ENCODE data around the gene ANKRD18A. TPM values are rescaled to one million over a fixed set of nuclear protein-coding genes. Genes with fewer than 3 reads are reported as not detected.

The ANKRD18A gene
- total RNA-seq, 1 donor from 2014 or later, result not detected

GRCh38 chr9:38529317-38529716 lies 91.1 kb downstream of the ANKRD18A start:
- Histone ChIP-seq H3K27ac (no peak overlapping the region), H3K4me1 (no peaks in the 10 kb centered on the region), H3K36me3 (no peaks in the 10 kb centered on the region), H3K4me3 (no peak overlapping the region), H3K9me3 (no peaks in the 10 kb centered on the region), H3K27me3 (no peaks in the 10 kb centered on the region)
- intact Hi-C loops (cut with DNase I), result no loop called here
- no peak for DNase-seq (ENCODE audit: low spot score in 2 of 2)
- TF ChIP-seq, protein P1, sequence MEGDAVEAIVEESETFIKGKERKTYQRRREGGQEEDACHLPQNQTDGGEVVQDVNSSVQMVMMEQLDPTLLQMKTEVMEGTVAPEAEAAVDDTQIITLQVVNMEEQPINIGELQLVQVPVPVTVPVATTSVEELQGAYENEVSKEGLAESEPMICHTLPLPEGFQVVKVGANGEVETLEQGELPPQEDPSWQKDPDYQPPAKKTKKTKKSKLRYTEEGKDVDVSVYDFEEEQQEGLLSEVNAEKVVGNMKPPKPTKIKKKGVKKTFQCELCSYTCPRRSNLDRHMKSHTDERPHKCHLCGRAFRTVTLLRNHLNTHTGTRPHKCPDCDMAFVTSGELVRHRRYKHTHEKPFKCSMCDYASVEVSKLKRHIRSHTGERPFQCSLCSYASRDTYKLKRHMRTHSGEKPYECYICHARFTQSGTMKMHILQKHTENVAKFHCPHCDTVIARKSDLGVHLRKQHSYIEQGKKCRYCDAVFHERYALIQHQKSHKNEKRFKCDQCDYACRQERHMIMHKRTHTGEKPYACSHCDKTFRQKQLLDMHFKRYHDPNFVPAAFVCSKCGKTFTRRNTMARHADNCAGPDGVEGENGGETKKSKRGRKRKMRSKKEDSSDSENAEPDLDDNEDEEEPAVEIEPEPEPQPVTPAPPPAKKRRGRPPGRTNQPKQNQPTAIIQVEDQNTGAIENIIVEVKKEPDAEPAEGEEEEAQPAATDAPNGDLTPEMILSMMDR (IDR thresholded peaks at IDR 0.05), result no peak

DNA sequence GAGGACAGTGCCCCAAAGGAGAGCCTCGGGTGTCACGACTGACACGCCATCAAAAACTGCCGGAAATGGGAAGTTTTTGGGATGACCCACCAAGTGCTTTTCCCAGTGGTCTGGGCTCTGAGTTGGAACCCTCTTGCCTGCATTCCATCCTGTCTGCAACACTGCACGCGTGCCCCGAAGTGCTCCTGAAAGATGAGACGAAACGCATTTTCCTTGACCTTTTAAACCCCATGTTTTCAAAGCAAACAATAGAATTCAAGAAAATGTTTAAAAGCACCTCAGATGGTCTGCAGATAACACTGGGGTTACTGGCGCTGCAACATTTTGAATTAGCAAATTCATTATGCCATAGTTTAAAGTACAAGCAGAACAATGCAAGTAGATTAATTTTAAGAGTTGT lies 92.9 kb downstream of the ANKRD18A start:
- DNase-seq (ENCODE audit: low spot score in 2 of 2), result no peak
- H3K4me3 ChIP-seq, result no peak overlapping the region
- no peaks in the 10 kb centered on the region for H3K27me3 ChIP-seq
- H3K27ac ChIP-seq, result no peak overlapping the region
- no peaks in the 10 kb centered on the region for H3K36me3 ChIP-seq
- TF ChIP-seq, protein P1 (IDR thresholded peaks at IDR 0.05), result no peak
- no peaks in the 10 kb centered on the region for H3K4me1 ChIP-seq
- H3K9me3 ChIP-seq, result no peaks in the 10 kb centered on the region
- intact Hi-C loops (cut with DNase I), result no loop called here

DNA sequence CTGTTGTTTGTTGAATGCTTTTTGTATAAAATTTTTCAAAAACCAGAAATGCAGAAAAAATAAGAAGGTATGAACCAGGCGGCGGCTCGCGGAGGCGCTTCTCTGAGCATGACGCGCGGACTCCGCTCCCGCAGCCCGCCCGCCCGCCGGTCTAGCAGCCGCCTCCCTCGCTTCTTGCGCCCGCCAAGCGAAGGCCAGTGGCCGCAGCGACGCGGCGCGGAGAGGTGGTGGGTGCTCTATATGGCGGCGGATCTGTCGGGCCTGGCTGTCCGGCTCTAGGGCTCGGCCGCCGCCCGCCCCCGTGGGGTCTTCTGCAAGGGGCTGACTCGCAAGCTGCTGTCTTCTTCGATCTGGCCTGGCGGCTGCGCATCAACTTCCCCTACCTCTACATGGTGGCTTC lies 93.8 kb downstream of the ANKRD18A start:
- H3K4me1 ChIP-seq, result no peaks in the 10 kb centered on the region
- TF ChIP-seq, protein P1 (IDR thresholded peaks at IDR 0.05), result no peak
- H3K36me3 ChIP-seq, result no peaks in the 10 kb centered on the region
- intact Hi-C loops (cut with DNase I), result no loop called here
- no peaks in the 10 kb centered on the region for H3K27me3 ChIP-seq
- H3K27ac ChIP-seq, result no peak overlapping the region
- no peak overlapping the region for H3K4me3 ChIP-seq
- no peaks in the 10 kb centered on the region for H3K9me3 ChIP-seq
- no peak for DNase-seq (ENCODE audit: low spot score in 2 of 2)

- no peaks in the 10 kb centered on the region for H3K27me3 ChIP-seq
- H3K36me3 ChIP-seq, result no peaks in the 10 kb centered on the region
- H3K4me3 ChIP-seq, result no peak overlapping the region
- TF ChIP-seq, protein P1 (IDR thresholded peaks at IDR 0.05), result no peak
- H3K4me1 ChIP-seq, result no peaks in the 10 kb centered on the region
- no peak for DNase-seq (ENCODE audit: low spot score in 2 of 2)
- intact Hi-C loops (cut with DNase I), result no loop called here
- H3K27ac ChIP-seq, result no peak overlapping the region
- H3K9me3 ChIP-seq, result no peaks in the 10 kb centered on the region
Observed at GRCh38 chr9:38523121-38523520, 97.3 kb downstream of the ANKRD18A start.

DNA sequence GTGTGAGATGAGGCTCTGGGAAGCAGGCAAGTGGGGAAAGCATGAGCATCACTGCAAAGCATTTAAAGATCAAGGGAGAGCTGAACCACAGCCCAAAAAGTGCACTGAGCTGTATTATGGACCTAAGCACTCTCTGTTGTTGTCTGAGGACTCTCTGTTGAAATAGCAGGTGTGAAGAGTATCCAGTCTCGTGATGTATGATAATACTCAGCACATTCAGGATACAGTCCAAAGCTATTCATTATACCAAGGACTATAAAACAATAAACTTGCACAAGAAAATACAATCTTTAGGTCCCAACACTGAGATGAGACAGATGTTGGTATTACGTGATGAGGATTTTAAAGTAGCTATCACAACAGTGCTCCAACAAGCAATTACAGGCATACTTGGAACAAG lies 98.6 kb downstream of the ANKRD18A start:
- Histone ChIP-seq H3K36me3 (no peaks in the 10 kb centered on the region), H3K4me1 (no peaks in the 10 kb centered on the region), H3K27ac (no peak overlapping the region), H3K27me3 (no peaks in the 10 kb centered on the region), H3K9me3 (no peaks in the 10 kb centered on the region), H3K4me3 (no peak overlapping the region)
- TF ChIP-seq, protein P1 (IDR thresholded peaks at IDR 0.05), result no peak
- no peak for DNase-seq (ENCODE audit: low spot score in 2 of 2)
- intact Hi-C loops (cut with DNase I), result no loop called here

Other genes with a start within 250 kb of the ANKRD18A start
- gene ALDH1B1, start 227.9 kb downstream of the ANKRD18A start, total RNA-seq, result 85.5 TPM
- 4.8 TPM for gene IGFBPL1, start 196.1 kb downstream of the ANKRD18A start, total RNA-seq
- gene FAM240B, start 99.5 kb upstream of the ANKRD18A start, total RNA-seq, result not detected